ENCODE measurements around the gene SLIT3.
"Not testable (repeated sequence)": the region's sequence is repeated elsewhere in the genome, so short reads cannot be mapped to it uniquely, and the experiment has no call there.

SLIT3 gene

GRCh38 chr5:169168280-169168679 is 132.7 kb downstream of the SLIT3 start:
- no peak for DNase-seq

DNA sequence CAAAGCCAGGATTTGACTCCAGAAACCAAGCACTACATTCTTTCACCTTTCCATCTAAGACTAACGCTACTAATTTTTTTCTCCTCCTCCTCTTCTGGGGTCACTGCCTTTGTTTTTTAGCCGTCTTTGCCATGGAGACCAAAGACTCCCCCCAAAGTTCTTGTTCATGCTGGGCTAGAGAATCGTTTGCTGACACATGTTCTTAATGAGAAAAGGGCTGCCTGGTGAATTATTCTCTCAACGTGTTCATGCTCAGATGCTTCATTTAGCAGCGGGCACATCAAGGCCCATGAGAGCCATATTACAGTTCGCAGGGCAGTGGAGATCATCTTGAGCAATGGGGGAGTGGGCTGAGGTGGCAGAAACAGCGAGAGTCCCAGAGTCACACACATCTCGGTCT is 134.9 kb downstream of the SLIT3 start:
- DNase-seq: no peak

- DNase-seq: no peak
Measured at GRCh38 chr5:169165052-169165451, 135.9 kb downstream of the SLIT3 start.

GRCh38 chr5:169164481-169164925 is 136.4 kb downstream of the SLIT3 start:
- no peak for DNase-seq

GRCh38 chr5:169162407-169162806 is 138.5 kb downstream of the SLIT3 start:
- DNase-seq: no peak

DNA sequence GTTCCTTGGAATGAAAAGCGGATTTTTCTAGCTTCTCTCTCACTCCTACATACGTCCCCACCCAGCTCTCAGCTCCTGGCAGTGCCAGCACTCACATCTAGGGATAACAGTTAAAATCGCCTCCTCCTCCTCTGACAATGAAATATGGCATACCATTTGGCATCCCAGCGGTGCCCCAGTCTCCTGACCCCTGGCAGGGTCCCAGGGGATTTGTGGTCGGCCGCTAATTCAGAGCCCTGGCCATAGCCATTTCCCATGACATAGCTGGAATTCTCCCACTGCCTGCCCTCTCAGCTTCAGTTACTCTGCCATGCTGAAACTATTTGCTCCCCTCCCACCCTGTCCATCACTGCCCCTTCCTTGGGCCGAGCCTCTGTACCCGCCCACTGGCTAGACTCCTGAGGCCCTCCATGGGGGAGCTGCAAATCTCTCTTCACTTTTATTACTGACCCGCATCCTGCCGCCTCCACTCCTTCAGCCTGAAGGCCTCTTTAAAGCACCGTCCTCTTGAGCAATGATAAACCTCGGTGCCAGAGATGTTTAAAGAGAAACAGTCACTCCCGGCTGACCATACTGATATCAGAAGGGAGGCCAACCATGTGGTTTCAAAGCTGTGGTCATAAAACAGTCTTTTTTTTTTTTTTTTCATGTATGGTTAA is 139.8 kb downstream of the SLIT3 start:
- no peak for DNase-seq

GRCh38 chr5:169160405-169160901 is 140.5 kb downstream of the SLIT3 start:
- no peak for DNase-seq

DNA sequence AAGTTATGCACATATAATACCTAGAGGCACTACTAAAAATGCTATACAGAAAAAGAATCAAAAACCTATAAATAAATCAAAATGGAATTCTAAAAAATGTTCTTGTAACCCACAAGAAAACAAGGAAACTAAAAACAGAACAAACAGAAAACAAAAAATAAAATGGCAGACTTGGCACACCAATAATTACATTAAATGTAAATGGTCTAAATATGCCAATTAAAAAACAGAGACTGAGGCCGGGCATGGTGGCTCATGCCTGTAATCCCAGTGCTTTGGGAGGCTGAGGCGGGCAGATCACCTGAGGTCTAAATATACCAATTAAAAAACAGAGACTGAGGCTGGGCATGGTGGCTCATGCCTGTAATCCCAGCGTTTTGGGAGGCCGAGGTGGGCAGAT is 142.2 kb downstream of the SLIT3 start:
- DNase-seq: no peak

GRCh38 chr5:169157064-169157463 is 143.9 kb downstream of the SLIT3 start:
- DNase-seq: no peak

GRCh38 chr5:169154679-169155078 is 146.3 kb downstream of the SLIT3 start:
- no peak for DNase-seq

- DNase-seq: no peak
Measured at GRCh38 chr5:169153405-169153804, 147.5 kb downstream of the SLIT3 start.

- no peak for DNase-seq
Measured at GRCh38 chr5:169152946-169153345, 148.0 kb downstream of the SLIT3 start.

GRCh38 chr5:169152453-169152852 is 148.5 kb downstream of the SLIT3 start:
- no peak for DNase-seq

DNA sequence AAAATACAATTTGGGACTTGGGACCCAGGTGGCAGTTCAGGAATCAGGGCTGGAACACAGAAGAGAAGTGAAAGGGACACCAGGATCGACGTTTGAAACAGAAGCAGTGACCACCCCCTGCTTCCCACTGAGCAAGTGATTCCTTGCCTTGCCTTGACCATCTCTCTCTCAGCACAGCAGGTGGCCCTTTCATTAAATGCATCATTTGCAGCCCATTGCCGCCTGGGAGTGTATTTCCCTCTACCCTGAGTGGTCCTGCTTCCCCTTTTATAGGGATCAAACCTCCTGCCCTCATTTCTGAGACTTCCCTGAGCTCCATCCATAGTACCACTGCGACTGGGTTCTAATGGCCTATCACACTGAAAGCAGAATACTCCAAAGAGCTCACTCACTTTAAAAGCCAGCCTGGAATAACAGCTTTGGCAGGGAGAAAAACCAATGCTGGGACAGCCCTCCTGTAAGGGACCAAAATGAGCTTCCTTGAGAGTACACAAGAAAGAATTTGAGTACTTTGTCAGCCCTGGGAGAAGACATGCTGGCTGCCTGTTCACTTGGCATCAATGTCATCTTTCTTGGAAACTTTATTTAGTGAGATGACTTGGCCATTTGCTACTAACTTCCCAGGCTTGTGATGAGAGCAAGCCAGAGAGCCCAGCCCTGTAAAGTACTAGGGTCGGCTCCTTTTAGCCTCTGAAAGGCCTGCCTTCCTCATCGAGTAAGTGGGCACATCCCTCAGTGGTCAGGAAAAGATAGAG is 149.7 kb downstream of the SLIT3 start:
- DNase-seq: no peak

- DNase-seq: no peak
Measured at GRCh38 chr5:169150108-169150507, 150.8 kb downstream of the SLIT3 start.

DNA sequence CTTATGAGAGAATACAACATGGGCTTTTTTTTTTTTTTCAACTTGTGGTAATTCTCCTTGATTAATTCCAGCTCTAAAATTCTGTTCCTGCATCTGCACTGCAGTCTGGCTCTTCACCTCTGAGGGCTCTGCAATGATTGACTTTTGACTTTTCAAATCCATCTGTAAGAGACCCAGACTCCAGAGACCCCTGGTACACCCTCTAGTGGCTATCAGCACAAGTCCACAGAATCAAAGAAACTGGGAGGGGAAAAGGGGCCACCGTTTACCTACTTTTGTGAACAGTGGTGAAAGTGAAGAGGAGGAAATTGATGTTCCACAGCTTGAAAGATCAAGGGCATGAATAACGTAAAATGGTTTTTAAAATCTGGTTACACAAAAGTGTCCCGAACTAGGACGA is 151.6 kb downstream of the SLIT3 start:
- no peak for DNase-seq

GRCh38 chr5:169148138-169148740 is 152.7 kb downstream of the SLIT3 start:
- no peak for DNase-seq

- no peak for DNase-seq
Measured at GRCh38 chr5:169147534-169147933, 153.4 kb downstream of the SLIT3 start.

GRCh38 chr5:169146158-169146557 is 154.8 kb downstream of the SLIT3 start:
- DNase-seq: no peak

- no peak for DNase-seq
Measured at GRCh38 chr5:169142264-169142970, 158.5 kb downstream of the SLIT3 start.

DNA sequence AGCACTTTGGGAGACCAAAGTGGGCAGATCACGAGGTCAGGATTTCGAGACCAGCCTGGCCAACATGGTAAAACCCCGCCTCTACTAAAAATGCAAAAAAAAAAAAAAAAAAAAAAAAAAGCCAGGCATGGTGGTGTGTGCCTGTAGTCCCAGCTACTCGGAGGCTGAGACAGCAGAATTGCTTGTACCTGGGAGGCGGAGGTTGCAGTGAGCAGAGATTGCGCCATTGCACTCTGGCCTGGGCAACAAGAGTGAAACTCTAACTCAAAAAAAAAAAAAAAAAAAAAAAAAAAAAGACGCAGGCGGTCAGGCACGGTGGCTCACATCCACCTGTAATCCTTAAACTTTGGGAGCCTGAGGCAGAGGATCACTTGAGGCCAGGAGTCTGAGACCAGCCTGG is 160.7 kb downstream of the SLIT3 start:
- not testable (repeated sequence) for DNase-seq

DNA sequence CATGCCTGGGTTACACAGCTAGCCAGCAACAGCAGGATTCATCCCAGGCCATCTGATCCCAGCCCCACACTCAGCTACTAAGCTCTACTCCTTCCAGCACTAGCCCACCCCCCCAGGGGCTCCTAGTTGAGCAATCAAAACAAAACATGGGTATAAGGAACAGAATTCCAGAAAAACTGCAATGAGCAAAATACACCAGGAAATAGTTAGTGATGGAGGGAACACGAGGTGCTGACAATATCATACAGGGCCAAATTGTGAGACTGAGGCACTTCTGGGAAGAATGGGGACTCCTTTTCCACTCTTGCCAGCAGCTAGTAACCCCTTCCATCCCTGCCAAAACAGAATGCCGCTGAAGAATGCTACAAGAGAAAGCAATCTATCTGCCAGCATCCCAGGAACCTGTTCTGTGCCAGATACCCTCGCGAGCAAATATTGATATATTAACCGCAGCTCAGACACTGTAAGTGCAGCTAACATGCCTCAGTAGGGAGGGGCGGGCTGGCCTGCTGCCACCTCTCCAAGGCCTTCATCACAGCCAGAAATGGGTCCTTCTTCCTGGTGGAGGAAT is 161.4 kb downstream of the SLIT3 start:
- DNase-seq: no peak

- no peak for DNase-seq
Measured at GRCh38 chr5:169133531-169133930, 167.4 kb downstream of the SLIT3 start.

Measured in activated CD4-positive, alpha-beta T cell treated with anti-CD3 and anti-CD28 coated beads for 48 hours (primary cell).